Measurements from ENCODE around the gene STYK1.

STYK1 gene, protein sequence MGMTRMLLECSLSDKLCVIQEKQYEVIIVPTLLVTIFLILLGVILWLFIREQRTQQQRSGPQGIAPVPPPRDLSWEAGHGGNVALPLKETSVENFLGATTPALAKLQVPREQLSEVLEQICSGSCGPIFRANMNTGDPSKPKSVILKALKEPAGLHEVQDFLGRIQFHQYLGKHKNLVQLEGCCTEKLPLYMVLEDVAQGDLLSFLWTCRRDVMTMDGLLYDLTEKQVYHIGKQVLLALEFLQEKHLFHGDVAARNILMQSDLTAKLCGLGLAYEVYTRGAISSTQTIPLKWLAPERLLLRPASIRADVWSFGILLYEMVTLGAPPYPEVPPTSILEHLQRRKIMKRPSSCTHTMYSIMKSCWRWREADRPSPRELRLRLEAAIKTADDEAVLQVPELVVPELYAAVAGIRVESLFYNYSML

DNA sequence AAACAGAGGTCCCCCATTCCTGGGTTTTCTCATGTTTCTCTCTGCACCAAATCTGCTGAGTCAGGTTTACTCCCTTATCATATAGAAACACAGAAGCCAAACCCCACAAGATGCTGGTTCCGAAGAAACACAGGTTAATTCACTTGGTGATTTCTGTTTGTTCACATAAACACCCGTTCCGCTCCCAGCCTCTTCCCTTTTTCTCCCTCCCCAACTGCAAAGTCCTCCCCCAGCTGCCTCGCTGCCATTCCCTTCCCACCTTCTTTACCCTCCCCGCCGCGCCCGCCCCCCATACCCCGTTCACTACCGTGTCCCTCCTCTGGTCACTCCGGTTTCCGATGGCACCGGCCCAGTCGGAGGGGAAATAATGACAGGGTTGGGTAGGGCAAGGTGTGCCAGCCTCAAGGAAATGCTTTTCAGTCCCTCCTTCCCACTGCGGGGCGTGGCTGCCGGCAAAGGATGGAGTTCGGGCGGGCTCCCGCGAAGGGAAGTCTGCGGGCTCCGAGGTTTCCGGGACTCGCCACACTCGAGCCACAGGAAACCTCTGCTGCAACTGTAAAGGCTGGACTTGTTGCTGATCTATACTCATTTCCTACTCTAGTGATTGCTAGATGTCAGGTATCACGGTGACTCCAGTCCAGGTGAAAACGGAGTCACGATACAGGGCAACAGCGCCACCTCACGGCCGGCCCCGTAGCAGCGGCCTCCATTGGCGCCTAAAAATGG lies at the start of gene STYK1:
STYK1 (minus strand) TSS at position 394 of the 726 bp plus-strand sequence. CDS start 39,434 bp downstream, outside the sequence.
- peak; percentile 12 for DNase-seq (ENCODE audit: low read depth)

DNA sequence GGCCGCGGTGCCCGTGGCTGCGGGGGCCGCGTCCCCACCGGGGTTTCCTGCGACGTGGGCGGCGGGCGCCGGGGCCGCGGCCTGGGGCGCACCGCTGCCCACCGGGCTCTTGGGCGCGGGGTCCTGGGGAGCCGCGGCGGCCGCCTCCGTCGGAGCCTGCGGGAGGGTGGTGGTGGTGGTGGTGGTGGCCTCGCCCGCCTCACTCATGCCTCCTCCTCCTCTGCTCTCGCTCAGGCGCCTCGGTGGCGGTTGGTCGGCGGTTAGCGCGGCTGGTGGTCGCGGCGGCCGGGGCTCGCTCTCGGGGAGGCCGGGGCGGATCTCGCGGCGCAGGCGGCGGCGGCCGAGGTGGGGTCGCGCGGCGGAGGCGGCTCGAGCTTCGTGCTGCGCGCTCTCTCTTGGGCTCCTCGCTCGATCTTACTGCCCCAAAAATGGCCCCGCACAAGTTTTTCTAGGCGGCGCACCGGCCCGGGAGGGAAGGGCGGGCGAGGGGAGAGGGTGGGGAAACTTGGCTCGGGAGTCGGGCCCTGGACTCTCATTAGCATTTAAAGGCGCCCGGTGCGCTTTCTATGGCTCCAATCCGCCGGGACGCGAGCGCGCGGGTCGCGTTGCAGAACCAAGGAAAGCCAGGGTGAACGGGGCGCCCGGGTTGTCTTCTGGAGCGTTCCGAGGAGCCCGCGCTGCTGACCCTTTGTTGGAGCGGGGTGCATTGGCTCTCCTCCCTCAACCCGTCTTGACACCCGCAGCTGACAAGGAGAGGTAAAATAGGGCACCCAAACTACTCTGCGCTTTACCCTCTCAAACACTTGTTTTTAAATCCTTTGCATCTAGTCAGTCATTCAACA lies 49.3 kb upstream of the STYK1 start, which contains the start of gene YBX3:
YBX3 (minus strand) TSS at position 419 of the 842 bp plus-strand sequence; CDS start at position 207, 212 bp downstream.
- DNase-seq (ENCODE audit: low read depth) = peak; percentile 61

DNA sequence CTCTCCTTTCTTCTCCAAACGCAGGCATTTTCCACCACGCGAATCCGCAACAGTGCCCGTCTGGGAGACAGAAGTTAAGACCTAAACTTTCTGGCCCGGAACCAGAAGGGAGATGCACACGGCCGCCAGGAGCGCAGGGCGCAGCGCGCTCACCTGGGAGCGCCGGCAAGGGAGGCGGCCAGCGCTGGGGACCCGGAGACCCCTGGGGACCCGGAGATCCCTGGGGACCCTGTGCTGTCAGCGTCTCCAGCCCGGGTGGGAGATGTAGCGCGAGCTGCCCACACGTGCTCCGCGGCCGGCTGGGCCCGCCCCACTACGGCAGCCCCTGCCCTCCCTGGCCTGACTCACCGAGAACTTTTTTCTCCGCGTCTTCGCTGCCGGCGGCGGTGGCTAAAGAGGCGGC lies 48.7 kb upstream of the STYK1 start:
- DNase-seq (ENCODE audit: low read depth) = no peak

DNA sequence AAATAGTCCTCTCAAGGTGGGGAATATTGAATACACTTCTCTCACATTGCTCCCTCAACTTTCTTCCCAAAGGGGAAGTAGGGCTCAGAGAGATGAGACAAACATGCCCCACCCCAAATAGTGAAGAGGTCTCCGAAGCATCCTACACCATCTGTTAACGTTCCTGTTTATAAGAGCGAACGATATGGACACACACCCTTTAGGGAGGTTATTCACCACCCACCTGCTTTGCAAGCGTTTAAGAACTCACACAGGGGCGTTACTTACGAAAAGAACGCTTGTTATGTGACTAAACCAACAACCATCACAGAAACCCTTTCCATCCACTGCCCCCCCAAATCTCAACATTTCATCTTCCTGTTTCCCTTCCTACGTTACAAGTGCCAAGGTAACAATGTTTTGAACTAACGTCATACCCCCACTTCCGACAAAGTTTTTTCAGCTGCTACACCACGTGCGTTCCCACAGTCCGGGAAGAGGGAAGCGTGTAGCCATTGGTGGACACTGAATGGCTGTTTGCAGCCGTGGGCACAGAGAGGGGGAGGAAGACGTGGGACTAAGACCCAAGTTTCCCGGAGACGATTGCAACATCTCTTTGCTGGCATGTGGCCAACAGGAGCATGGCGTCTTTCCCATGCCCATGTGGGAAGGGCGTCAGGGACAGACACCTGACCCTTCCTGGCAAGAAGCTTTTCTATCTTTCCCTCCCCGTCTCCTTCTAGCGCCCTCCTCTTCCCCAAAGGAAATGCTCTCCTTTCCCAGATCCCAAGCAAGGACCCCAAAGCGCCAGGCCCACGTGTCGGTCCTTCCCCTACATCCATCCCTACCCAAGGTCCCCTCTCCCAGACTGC lies 48.0 kb upstream of the STYK1 start:
- DNase-seq (ENCODE audit: low read depth) = peak; percentile 92

DNA sequence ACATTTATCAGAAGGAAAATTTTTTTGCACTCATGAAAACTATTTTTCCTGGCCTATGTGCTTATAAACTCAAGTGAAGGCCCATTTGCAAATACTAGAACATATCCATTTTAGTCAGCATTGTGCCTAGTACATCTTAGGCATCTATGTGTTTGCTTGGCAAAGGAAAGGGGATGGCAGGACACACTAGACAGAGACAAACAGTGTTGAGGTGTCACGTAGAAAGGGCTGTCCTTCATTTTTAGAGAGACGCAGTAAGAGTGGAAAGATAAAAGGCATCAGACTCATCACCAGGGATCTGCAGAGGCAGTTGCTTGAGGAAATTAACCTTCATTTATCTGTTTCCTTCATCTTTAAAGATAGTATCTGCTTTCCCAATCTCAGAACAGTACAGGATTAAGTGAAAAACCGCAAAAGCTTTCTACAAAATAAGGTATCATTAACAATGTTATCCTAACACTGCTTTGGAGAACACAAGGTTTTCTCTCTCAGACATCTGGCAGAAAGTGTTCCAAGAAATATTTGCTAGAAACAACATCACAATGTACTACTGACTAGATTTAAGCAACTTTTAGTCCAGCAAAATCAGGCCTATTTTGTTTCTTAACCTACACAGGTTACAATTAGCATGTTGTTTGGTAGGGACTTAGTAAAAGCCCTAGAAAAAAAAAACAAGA lies 47.3 kb upstream of the STYK1 start:
- DNase-seq (ENCODE audit: low read depth) = no peak

DNA sequence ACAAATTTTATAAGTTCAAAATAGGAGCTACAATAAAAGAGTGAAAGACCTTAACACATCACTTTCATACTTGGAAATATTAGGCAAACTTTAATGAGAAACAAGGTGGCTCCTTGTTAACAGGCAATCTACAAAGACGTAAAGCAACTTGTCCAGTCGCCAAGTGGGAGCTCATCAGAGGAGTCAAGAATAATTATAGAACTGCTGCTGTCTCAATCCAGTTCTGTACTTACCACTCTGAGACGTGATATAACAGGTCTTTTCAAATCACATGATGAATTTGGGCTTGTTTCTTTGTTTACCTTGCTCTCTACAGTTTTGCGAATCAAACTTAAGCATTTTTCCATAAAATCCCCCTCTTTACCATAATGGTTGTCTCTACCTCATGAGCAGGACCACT lies 45.6 kb upstream of the STYK1 start:
- no peak for DNase-seq (ENCODE audit: low read depth)

DNA sequence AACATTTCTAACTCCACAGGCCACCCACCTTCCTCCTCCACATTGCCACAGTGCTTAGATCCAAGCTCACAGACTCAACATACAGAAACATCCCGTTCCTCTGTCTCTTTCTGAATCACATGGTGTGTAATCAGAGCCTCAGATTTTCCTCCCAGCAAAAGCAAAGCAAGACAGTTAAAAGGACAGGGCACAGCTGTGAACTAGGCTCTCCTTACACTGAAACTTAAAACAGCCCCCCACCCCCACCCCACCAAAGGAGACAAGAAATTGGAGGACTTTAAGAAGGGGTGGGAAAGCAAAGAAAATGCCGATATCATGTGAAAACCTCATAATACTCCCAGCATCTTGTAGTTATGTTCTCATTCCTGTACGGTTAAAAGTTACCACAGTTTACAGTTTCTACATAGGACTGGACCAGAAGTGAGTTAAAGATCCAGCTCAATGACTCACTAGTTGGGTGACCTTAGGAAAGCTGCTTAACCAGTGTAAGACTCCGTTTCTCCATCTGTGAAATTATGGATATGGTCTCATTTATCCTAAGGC lies 44.5 kb upstream of the STYK1 start:
- DNase-seq (ENCODE audit: low read depth) = peak; percentile 40

DNA sequence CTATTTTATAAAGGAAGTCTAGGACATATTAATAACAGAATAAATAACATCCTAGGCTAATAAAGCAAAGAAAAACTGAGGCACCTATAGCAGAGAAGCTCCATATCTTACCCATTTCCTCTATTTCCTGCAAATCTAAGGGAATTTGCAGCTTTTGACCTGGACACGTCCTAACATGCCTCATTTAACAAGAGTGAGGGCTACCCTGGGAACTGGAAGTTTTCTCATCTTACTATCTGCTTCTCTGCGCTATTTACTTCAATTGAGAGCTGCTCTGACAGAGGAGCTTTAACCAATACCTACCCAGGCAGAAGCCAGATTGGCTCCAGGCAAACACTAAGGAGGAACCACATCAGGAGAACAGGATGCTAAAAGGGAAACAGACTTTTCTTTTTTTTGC lies 43.6 kb upstream of the STYK1 start:
- no peak for DNase-seq (ENCODE audit: low read depth)

DNA sequence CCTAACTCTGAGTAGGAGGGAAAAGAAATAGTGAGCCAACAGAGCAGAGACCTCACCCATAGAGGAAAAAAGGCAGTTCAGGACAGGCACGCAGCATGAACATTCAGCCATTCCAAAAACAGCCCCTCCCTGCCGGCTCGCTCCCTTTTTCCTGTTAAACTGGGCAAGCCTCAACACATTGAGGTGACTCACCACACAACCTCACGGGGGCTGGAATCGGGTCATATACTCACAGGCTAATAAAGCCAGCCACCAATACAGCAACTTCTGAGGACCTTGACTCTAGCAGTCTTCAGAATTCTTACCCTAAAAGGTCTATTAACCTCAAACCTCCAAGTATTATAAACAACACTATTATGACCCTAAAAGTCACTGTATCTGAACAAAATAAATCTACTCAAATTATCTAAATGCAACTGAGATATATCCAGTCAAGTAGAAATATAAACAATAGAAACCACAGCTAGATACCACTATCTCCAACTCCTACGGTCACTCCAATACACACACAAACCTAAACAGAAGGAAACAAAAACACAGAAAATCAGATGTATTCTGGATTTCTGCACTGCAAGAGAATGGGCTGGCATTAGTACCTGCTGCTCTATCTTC lies 43.0 kb upstream of the STYK1 start:
- peak; percentile 82 for DNase-seq (ENCODE audit: low read depth)

DNA sequence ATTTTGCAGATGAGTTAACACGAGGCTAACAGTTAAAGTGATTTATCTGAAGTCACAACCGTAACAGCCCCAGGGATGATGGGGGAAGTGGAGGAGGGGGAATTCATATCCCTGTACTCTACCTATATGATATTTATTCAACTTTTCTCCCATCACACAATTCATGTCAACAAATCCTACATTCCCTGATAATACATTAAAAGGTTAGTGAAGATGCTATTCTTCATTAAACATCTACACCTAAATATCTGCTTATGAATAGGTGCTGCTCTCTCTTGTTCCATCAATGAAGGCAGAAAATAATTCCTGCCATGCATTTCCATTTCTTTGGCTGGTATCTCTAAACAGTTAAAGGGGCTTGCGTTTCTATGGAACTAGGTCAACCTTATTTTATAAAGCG lies 42.4 kb upstream of the STYK1 start:
- DNase-seq (ENCODE audit: low read depth) = no peak

DNA sequence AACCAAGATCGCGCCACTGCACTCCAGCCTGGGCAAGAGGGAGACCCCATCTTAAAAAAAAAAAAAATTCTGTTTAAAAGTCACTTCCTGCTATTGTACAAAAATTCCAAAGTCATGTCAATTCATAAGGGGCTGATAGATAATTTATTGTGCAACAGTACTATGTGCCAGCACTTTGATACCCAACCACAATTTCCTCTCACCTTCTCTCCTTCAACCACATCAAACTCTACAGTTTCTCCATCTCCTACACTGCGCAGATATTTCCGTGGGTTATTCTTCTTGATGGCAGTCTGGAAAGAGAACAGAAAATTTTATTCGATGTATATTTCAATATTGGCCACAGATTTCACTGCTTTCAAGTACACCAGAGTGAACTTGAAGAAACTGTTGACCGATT lies 41.6 kb upstream of the STYK1 start:
- no peak for DNase-seq (ENCODE audit: low read depth)

DNA sequence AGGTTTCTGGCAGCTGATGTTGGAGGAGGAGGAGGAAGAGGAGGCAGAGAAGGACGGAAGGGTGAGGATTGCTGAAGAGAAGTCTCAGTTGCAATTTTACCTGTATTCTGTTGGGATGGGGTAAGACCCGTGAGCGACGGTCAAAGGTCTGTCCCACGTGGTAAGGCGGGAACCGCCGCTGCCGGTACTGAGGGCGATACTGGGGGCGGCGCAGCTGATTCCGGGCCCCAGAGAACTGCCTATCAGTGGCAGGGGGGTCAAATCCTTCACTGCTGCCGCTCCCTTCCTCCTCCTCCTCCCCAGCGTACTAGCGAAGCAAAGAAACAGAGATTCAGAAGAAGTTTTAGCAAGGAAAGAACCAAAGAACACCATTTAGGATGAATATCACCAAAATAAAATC lies 36.0 kb upstream of the STYK1 start:
- no peak for DNase-seq (ENCODE audit: low read depth)

DNA sequence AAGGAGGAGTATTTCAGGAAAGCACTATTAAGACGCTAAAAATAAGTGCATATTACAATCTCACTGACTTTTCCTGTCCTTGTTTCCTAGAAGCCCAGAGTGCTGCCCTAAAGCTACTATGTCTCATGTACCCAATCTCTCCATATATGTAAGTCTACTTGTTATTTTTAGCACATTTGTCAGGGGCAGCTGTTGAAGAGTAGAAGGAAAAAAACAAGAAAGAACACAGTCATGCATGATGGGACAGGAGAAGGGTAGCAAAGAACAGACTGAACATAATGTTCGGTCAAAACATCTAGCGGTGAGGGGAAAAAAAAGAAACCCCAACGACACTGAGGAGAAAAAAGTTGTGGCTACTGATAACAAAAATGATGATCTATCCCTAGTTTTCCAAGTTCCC lies 35.0 kb upstream of the STYK1 start:
- no peak for DNase-seq (ENCODE audit: low read depth)

DNA sequence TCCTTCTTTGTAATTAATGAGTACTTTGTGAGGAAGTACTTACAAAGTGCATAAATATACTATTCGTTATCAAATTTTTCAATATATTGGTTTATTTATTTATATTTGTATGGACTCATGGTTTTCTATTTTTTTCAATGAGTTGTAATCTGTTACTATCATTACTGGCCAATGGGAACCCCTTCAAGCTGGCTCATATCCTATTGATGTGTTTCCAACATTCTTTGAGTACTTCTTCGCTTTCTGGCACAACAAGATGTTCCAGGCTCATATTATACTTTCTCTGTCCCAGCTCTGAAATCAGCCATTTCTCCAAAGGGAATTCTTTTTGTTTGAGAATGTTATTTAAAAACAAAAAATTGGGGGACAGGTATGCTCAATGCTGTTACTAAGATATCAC lies 31.8 kb upstream of the STYK1 start:
- peak; percentile 46 for DNase-seq (ENCODE audit: low read depth)

DNA sequence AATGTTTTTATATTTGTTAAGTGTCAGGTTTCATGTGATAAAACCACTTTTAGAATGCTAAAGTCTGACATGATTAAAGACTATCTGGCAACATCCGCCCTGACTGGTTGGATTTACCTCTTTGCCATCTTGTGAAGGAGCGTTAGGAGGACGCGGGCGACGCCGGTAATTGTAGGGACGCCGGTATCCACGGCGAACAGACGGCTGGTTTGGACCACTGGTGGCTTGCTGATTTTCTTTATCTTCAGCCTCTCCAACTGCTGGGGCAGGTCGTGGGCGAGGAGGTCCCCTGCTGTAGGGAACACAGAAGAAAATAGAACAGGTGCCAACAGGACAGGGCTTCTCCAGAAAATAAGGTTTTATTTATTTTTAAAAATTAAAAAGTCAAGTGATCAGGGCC lies 28.0 kb upstream of the STYK1 start:
- no peak for DNase-seq (ENCODE audit: low read depth)

DNA sequence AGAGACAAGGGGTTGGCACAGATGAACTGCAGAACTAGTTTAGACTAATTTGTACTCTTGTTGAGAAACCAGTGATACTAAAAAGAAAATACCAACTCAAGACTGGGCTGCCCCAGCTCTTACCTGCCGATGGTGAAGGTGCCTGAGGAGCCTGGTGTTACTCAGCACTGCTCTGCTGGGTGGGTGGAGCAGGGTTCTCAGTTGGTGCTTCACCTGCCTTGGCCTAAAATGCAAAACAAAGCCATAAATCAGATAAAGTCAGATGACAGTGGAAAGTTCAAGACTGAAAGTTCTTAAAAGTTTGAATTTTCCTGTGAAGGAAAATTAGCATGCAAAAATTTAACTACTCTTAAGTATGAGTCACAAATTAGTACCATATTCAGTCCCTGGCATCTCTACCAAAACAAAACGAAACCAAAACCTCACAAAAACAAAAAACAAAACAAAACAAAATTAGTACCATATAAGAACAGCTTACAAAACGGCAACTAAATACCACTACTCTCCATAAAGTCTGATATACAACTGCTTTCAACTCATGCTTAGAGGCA lies 27.4 kb upstream of the STYK1 start:
- peak; percentile 36 for DNase-seq (ENCODE audit: low read depth)

DNA sequence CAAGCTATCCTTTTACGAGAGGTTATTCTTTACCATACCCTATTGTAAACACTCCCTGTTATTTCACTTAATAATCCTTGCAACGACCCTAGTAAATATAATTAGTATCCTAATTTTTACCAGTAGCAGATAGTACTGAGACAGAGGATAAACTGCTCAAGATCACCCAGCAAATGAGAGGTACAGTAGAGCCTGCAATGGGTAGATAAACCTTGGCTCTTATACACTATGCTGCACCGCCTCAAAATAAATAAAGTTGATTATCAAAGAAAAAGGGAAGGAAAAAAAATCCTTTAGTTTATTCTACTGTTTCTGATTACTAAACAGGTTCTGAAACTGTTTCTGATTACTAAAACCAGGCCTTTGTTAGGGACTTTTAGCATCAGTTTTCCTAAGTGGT lies 26.7 kb upstream of the STYK1 start:
- no peak for DNase-seq (ENCODE audit: low read depth)

DNA sequence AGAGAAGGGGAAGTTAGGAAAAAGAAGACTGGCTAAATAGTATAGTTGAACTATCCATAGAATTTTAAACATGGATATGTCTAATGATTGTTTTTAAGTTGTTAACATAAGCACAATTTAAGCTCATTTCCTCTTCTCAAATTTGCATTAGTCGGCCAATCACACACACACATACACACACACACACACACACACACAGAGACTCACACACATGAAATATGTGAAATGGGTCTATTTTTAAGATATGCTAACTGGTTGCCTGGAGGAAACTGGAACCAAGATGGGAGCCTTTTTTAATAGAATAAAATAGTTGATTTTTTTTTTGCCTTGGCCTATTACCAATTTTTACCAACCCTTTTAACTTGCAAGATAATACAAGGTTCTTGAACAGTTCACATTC lies 24.0 kb upstream of the STYK1 start:
- DNase-seq (ENCODE audit: low read depth) = no peak

DNA sequence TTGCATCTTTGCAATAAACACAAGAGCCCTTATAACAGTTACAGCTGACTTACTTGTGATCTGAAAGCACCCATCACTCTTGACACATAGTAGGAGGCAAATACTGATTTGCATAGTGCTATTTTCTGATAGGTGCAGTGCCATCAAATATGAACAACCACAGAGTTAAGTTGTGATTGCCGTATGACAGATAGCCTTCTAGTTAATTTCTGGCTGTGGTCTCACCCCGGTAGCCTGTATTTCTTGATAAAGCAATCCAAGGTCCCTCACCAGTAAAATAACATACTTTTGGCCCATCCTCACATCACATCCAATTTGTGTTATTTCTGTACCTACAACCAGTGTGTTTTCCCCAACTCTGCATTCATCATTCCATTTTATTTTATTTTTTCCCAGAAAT lies 23.3 kb upstream of the STYK1 start:
- no peak for DNase-seq (ENCODE audit: low read depth)

DNA sequence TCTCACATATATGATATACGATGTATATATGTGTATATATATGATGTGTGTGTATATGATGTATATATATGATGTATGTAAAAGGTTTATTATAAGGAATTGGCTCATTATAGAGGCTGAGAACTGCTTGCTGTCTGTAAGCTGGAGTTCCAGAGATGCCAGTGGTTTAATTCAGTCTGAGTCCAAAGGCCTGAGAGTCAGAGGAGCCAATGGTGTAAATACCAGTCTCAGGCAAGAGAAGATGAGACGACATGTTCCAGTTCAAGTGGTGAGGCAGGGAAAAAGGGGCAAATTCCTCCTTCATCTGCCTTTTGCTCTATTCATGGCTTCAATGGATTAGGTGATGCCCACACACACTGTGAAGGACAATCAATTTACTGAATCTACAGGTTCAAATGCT lies 17.1 kb upstream of the STYK1 start:
- DNase-seq (ENCODE audit: low read depth) = no peak

Measured in GM04504 (cell line).